Gastrocnemius medialis (tissue), 4 donors: ENCODE data around the gene NCOA7.

ENCODE experiments used
- CTCF ChIP-seq, 5 experiments: fragments of 450-650 bp in 3 of 5; fragments of 200-600 bp in 2 of 5; sonication (generic) in 2 of 5; IDR thresholded peaks in 4 of 5; conservative IDR thresholded peaks in 1 of 5; 1 replicate in 4 of 5; 2 replicates in 1 of 5; pipeline ENCODE4 v1.5.1; 2016 to 2019; ENCODE audit warnings: antibody characterized with exemption in 5 of 5, mild to moderate bottlenecking in 3 of 5, moderate library complexity in 3 of 5
- POLR2A ChIP-seq, 2 donors: fragments of 450-650 bp; IDR thresholded peaks; one replicate each; pipeline ENCODE4 v1.6.1; 2017; ENCODE audit warnings: antibody characterized with exemption in 2 of 2, mild to moderate bottlenecking in 2 of 2, moderate library complexity in 2 of 2

GRCh38 chr6:125959041-125959440, 168.3 kb downstream of the NCOA7 start:
- TF ChIP-seq CTCF (IDR thresholded peaks at IDR 0.05 in 4 of 5, conservative IDR thresholded peaks at IDR 0.05 in 1 of 5) (no peak), POLR2A (IDR thresholded peaks at IDR 0.05) (no peak)
